Tibial nerve (tissue), 4 donors: ENCODE results near the gene FAM222A.

Experiments used
- EP300 ChIP-seq, 2 donors: sonication (generic); formaldehyde crosslinking; IDR thresholded peaks; one replicate each; pipeline ENCODE4 v1.6.1; 2017; ENCODE audit warnings: antibody characterized with exemption in 2 of 2, mild to moderate bottlenecking in 1 of 2
- POLR2A ChIP-seq, 2 donors: fragments of 450-650 bp; IDR thresholded peaks; one replicate each; pipeline ENCODE4 v1.6.1; 2017; ENCODE audit warnings: antibody characterized with exemption in 2 of 2, mild to moderate bottlenecking in 2 of 2, moderate library complexity in 2 of 2
- TF ChIP-seq, protein P1 (sequence below), 5 experiments: fragments of 200-600 bp in 3 of 5; fragments of 450-650 bp in 2 of 5; sonication (generic) in 3 of 5; IDR thresholded peaks; one replicate each; pipeline ENCODE4 v1.5.1; 2016 to 2019; ENCODE audit warnings: antibody characterized with exemption in 5 of 5, mild to moderate bottlenecking in 3 of 5, moderate library complexity in 2 of 5

DNA sequence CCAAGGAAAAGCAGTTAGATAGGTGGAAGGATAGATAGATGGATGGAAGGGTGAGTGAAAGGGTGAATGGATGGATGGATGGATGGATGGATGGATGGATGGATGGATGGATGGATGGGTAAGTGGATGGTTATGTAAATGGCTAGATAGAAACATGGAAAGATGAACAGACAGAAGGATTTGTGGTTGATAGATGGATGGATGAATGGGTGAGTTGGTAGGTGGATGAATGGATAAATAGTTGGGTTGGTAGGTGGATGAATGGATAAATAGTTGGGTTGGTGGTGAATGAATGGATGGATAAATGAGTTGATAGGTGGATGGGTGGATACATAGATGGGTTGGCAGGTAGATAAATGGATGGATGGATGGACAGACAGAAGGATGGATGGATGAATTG lies 30.3 kb upstream of the FAM222A start:
- no peak for TF ChIP-seq EP300 (IDR thresholded peaks at IDR 0.05)
- TF ChIP-seq, protein P1, sequence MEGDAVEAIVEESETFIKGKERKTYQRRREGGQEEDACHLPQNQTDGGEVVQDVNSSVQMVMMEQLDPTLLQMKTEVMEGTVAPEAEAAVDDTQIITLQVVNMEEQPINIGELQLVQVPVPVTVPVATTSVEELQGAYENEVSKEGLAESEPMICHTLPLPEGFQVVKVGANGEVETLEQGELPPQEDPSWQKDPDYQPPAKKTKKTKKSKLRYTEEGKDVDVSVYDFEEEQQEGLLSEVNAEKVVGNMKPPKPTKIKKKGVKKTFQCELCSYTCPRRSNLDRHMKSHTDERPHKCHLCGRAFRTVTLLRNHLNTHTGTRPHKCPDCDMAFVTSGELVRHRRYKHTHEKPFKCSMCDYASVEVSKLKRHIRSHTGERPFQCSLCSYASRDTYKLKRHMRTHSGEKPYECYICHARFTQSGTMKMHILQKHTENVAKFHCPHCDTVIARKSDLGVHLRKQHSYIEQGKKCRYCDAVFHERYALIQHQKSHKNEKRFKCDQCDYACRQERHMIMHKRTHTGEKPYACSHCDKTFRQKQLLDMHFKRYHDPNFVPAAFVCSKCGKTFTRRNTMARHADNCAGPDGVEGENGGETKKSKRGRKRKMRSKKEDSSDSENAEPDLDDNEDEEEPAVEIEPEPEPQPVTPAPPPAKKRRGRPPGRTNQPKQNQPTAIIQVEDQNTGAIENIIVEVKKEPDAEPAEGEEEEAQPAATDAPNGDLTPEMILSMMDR (IDR thresholded peaks at IDR 0.05): no peak
- TF ChIP-seq POLR2A (IDR thresholded peaks at IDR 0.05): no peak
